Subcutaneous adipose tissue (tissue), 4 donors: ENCODE results near the gene MASP1. TPM values are rescaled to one million over a fixed set of nuclear protein-coding genes. Genes with fewer than 3 reads are reported as not detected.

Experiments used
- CTCF ChIP-seq: fragments of 450-650 bp; IDR thresholded peaks from one replicate; pipeline ENCODE4 v1.5.1; 2016; ENCODE audit warnings: low read depth, mild to moderate bottlenecking, control low read depth, antibody characterized with exemption, moderate library complexity
- total RNA-seq, 4 donors: library from RNA; depleted of rRNA; stranded (reverse); fragments of >200 nt; gene quantifications; one replicate each; pipeline ENCODE4 v1.1.0, GENCODE V29; 2016

The MASP1 gene
- total RNA-seq, 4 donors from 2014 or later: 1.5 to 20.4 (median 7.6) TPM

DNA sequence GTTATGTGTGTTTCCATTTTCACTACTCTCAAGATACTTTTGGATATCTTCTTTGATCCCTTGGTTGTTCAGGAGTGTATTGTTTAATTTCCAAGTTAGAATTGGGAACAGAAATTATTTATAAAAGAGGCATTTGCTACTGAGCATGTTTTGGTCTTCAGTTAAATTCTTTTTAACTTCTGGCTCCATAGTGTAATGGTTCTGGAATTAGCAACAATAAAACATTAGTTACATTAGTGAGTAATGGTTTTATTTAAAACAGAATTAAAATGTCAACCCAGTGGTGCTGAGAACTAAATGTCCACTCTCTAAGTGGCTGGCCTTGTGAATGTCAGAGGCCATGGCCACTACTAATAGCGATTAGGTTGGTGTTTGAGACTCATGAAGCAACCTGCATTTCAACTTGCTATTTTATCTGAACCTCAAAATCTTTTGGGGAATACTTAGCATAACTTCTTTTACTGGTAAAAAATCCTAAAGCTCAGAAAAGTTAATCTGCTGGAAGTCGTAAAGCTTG is 19.5 kb upstream of the MASP1 start:
- TF ChIP-seq CTCF: no peak

- no peak for TF ChIP-seq CTCF
These were observed 18.7 kb upstream of the MASP1 start for GRCh38 chr3:187310226-187310625.

GRCh38 chr3:187305881-187306280 is 14.3 kb upstream of the MASP1 start:
- no peak for TF ChIP-seq CTCF

GRCh38 chr3:187299611-187300010 is 8.1 kb upstream of the MASP1 start:
- TF ChIP-seq CTCF: no peak

DNA sequence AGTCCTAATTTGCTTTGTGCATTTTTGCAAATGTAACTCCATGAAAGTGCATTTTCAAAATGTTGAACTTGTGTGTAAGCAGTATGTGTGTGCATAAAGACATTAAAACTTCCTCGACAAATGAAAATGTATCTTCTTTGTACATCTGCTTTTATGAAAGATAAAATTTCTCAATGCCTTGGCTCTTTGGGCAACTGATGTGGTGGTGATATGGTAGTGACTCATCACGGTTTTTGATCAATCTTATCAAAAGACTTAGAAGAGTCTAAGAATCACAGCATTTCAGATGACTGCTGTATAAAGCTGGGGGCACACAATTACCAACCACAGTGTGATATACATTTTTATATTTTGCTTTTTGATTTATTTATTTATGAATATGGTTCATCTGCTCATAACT is 5.4 kb upstream of the MASP1 start:
- TF ChIP-seq CTCF: no peak

GRCh38 chr3:187296058-187296457 is 4.5 kb upstream of the MASP1 start:
- TF ChIP-seq CTCF: no peak

GRCh38 chr3:187295316-187296034 is 3.9 kb upstream of the MASP1 start:
- no peak for TF ChIP-seq CTCF
